ENCODE measurements around the gene COL27A1.

GRCh38 chr9:114170771-114171461 is 15.6 kb downstream of the COL27A1 start:
- TF ChIP-seq POLR2AphosphoS5 (IDR thresholded peaks at IDR 0.05; ENCODE audit: low read depth, low read length) (no peak), POLR2A (IDR thresholded peaks at IDR 0.05; ENCODE audit: low read depth, low read length) (no peak)

Data from GM12892 (cell line).